ENCODE results near the gene EPHB2.

DNA sequence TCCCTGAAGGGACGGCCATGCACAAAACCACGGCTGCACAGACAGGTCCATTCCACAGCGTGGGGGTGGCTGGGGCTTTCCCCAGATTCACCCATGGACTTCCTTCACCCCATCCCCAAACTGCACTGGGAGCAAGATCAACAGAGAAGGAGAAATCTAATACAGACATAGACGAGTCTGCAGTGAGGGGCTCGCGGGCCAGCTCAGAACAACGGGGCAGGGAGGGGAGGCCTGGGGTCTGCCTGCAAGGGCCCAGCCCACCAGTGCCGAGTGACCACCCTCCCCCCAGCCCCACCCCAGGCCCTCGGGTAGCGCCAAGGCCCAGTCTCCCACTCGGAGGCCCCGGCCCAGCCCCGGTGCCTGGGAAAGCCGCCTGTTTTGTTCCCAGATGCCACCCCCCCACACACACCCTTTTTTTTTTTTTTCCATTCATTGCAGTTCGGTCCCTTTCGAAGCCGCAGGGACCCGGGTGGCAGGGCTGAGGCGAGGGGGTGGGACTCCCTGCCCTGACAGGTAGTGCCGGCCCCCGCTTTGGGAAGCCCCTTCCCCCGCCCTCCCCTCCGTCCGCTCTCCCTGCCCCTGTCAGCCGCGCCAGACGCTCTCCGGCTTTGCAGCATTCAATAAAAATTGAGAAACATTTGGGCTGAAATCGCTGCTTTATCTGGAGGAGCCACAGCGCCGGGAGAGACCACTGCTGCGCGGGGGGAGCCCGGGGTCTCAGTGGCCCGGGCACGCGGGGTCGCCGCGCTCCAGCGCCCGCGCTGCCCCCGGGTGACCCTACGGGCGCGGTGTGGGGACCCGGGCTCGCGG lies 543 bp upstream of the EPHB2 start:
- TF ChIP-seq POLR2A (IDR thresholded peaks at IDR 0.05; ENCODE audit: low read depth, low read length) (peak; percentile 55), MAZ (IDR thresholded peaks at IDR 0.05; ENCODE audit: borderline replicate concordance, low read depth, low read length) (no peak), CEBPB (IDR thresholded peaks at IDR 0.05; ENCODE audit: low read depth, low read length) (no peak), USF2 (IDR thresholded peaks at IDR 0.05; ENCODE audit: low read depth, low read length) (no peak), RFX5 (IDR thresholded peaks at IDR 0.05; ENCODE audit: low read depth, low read length) (no peak), CHD1 (IDR thresholded peaks at IDR 0.05; ENCODE audit: low read depth, low read length) (no peak), MXI1 (IDR thresholded peaks at IDR 0.05; ENCODE audit: borderline replicate concordance, low read depth, low read length) (no peak), RAD21 (IDR thresholded peaks at IDR 0.05; ENCODE audit: low read length) (no peak), MAFK (IDR thresholded peaks at IDR 0.05; ENCODE audit: low read depth, low read length) (no peak)
- TF ChIP-seq, protein P1, sequence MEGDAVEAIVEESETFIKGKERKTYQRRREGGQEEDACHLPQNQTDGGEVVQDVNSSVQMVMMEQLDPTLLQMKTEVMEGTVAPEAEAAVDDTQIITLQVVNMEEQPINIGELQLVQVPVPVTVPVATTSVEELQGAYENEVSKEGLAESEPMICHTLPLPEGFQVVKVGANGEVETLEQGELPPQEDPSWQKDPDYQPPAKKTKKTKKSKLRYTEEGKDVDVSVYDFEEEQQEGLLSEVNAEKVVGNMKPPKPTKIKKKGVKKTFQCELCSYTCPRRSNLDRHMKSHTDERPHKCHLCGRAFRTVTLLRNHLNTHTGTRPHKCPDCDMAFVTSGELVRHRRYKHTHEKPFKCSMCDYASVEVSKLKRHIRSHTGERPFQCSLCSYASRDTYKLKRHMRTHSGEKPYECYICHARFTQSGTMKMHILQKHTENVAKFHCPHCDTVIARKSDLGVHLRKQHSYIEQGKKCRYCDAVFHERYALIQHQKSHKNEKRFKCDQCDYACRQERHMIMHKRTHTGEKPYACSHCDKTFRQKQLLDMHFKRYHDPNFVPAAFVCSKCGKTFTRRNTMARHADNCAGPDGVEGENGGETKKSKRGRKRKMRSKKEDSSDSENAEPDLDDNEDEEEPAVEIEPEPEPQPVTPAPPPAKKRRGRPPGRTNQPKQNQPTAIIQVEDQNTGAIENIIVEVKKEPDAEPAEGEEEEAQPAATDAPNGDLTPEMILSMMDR (conservative IDR thresholded peaks at IDR 0.05; ENCODE audit: low read depth, low read length), result no peak
- TF ChIP-seq, protein P2, sequence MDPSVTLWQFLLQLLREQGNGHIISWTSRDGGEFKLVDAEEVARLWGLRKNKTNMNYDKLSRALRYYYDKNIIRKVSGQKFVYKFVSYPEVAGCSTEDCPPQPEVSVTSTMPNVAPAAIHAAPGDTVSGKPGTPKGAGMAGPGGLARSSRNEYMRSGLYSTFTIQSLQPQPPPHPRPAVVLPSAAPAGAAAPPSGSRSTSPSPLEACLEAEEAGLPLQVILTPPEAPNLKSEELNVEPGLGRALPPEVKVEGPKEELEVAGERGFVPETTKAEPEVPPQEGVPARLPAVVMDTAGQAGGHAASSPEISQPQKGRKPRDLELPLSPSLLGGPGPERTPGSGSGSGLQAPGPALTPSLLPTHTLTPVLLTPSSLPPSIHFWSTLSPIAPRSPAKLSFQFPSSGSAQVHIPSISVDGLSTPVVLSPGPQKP (IDR thresholded peaks at IDR 0.05; ENCODE audit: borderline replicate concordance, low read depth, low read length), result no peak

All from IMR-90 (cell line).